PC-3 (cell line): ENCODE measurements around the gene TRMO. TPM values are rescaled to one million over a fixed set of nuclear protein-coding genes. Genes with fewer than 3 reads are reported as not detected.

ENCODE experiments used
- ATAC-seq: fragments of 200-7000 bp; cut with Tn5 transposase; 2 replicates; pipeline ENCODE4 v1.9.1; 2020; ENCODE audit warnings: mild to moderate bottlenecking, moderate library complexity
- BruUV-seq: library from RNA; stranded (reverse); fragments of 400-500 nt; replicated peaks from 2 replicates; lab custom pipeline; 2021; lab: Mats Ljungman, UMichigan
- CTCF ChIA-PET: fragments of 300-600 bp; sonication (Branson Sonifier 250); formaldehyde crosslinking; loops from one replicate; lab custom pipeline; 2022; ENCODE audit warnings: antibody characterized with exemption; lab: Charles Lee
- POLR2A ChIA-PET: fragments of 300-600 bp; sonication (Branson Sonifier 250); formaldehyde crosslinking; loops from one replicate; lab custom pipeline; 2022; ENCODE audit warnings: antibody characterized with exemption; ENCODE audit not compliant: unreplicated experiment; lab: Charles Lee
- DNase-seq: peaks from one replicate; pipeline ENCODE4 v3.0.0-alpha.2; 2015
- H2AFZ ChIP-seq: fragments of 300-600 bp; sonication (generic); 2 replicates; pipeline ENCODE4 v1.6.0; 2016; ENCODE audit warnings: antibody characterized with exemption, low read length
- H3F3A ChIP-seq: fragments of 300-600 bp; sonication (generic); one replicate; pipeline ENCODE4 v1.6.0; 2017; ENCODE audit warnings: antibody characterized with exemption, low read length, control low read depth, mild to moderate bottlenecking; ENCODE audit not compliant: unreplicated experiment
- H3K27ac ChIP-seq: fragments of 300-600 bp; sonication (generic); 2 replicates; pipeline ENCODE4 v1.5.1; 2016; ENCODE audit warnings: mild to moderate bottlenecking, low read length
- H3K27me3 ChIP-seq: fragments of 300-600 bp; sonication (generic); 2 replicates; pipeline ENCODE4 v1.6.1; 2016; ENCODE audit warnings: low read length, mixed read lengths
- H3K36me3 ChIP-seq: fragments of 300-600 bp; sonication (generic); 2 replicates; pipeline ENCODE4 v1.6.1; 2016; ENCODE audit warnings: low read depth, mixed run types, low read length, mixed read lengths
- H3K4me1 ChIP-seq: fragments of 300-600 bp; sonication (generic); 2 replicates; pipeline ENCODE4 v1.5.1; 2016; ENCODE audit warnings: low read length; ENCODE audit not compliant: insufficient read depth
- H3K4me2 ChIP-seq: fragments of 300-600 bp; sonication (generic); 2 replicates; pipeline ENCODE4 v1.6.0; 2016; ENCODE audit warnings: low read length
- H3K4me3 ChIP-seq: fragments of 300-600 bp; sonication (generic); 2 replicates; pipeline ENCODE4 v1.5.1; 2016; ENCODE audit warnings: mild to moderate bottlenecking, low read length, mixed read lengths
- H3K79me2 ChIP-seq: fragments of 300-600 bp; sonication (generic); 2 replicates; pipeline ENCODE4 v1.6.1; 2017; ENCODE audit warnings: low read length, mixed read lengths
- H3K9ac ChIP-seq: fragments of 300-600 bp; sonication (generic); 2 replicates; pipeline ENCODE4 v1.6.0; 2016; ENCODE audit warnings: mild to moderate bottlenecking, low read length
- H3K9me2 ChIP-seq: fragments of 300-600 bp; sonication (generic); replicated peaks from 2 replicates; pipeline ENCODE4 v1.6.1; 2016; ENCODE audit warnings: mixed run types, low read length, mixed read lengths
- H3K9me3 ChIP-seq: fragments of 300-600 bp; sonication (generic); 2 replicates; pipeline ENCODE4 v1.6.1; 2016; ENCODE audit warnings: low read length, mixed read lengths
- H4K20me1 ChIP-seq: fragments of 300-600 bp; sonication (generic); 2 replicates; pipeline ENCODE4 v1.6.1; 2016; ENCODE audit warnings: low read length, mixed read lengths
- EZH2 ChIP-seq: fragments of 300-600 bp; sonication (generic); IDR thresholded peaks from one replicate; pipeline ENCODE4 v1.6.1; 2017; ENCODE audit warnings: antibody characterized with exemption, mild to moderate bottlenecking, low read length; ENCODE audit not compliant: unreplicated experiment
- EZH2phosphoT487 ChIP-seq: fragments of 300-600 bp; sonication (generic); IDR thresholded peaks from 2 replicates; pipeline ENCODE4 v1.6.1; 2018; ENCODE audit warnings: mild to moderate bottlenecking, antibody characterized with exemption, low read length, borderline replicate concordance
- intact Hi-C: fragments of 100-400 bp; cut with micrococcal nuclease; formaldehyde crosslinking; loops from 2 replicates; pipeline ENCODE4 v1.9.0; 2023
- total RNA-seq: library from RNA; depleted of rRNA; stranded (reverse); fragments of >200 nt; gene quantifications from 2 replicates; pipeline ENCODE4 v1.2.3, GENCODE V29; 2014
- TF ChIP-seq, protein P1 (sequence below): fragments of 300-600 bp; sonication (generic); conservative IDR thresholded peaks from 2 replicates; pipeline ENCODE4 v1.5.1; 2017; ENCODE audit warnings: antibody characterized with exemption, low read depth, mild to moderate bottlenecking, low read length

The TRMO gene
- total RNA-seq, 1 experiment from 2014 or later = 14.3 TPM

DNA sequence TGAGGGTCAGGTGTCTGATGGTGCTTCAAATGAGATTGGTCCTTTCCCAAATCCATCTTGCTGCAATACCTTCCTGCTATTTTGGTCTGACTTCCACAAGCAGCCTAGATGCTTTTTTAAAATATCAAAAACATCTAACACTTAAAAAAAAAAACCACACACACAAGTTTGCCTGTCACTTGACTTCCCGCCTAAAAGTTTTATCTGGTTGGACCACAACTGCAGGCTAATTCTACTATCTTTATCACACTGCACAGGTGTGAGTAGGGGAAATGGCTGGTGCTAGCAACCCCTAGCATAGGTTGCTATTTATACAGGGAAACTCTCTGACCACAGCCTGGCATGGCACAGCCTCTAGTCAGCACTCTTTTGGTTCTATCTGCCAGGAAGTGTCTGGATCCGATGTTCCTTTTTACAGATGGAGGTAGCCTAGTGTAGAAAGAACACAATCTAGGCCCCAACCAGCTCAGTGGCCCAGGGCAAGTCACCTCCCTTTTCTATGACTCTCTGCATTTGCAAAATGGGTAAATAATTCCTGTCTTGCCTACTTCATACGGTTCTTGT is 15.9 kb upstream of the TRMO start, which contains the start of gene HEMGN:
HEMGN (minus strand) TSS at position 92 of the 564 bp plus-strand sequence; CDS start at position 56, 36 bp downstream.
- DNase-seq (no peak), ATAC-seq (no peak)
- intact Hi-C loops = no loop called here
- peaks cover 43% of the 10 kb centered on the region for H3K27me3 ChIP-seq
- H3K4me3 ChIP-seq = no peak within 1 kb of the TSS
- TF ChIP-seq EZH2phosphoT487 = no peak
- TF ChIP-seq, protein P1, sequence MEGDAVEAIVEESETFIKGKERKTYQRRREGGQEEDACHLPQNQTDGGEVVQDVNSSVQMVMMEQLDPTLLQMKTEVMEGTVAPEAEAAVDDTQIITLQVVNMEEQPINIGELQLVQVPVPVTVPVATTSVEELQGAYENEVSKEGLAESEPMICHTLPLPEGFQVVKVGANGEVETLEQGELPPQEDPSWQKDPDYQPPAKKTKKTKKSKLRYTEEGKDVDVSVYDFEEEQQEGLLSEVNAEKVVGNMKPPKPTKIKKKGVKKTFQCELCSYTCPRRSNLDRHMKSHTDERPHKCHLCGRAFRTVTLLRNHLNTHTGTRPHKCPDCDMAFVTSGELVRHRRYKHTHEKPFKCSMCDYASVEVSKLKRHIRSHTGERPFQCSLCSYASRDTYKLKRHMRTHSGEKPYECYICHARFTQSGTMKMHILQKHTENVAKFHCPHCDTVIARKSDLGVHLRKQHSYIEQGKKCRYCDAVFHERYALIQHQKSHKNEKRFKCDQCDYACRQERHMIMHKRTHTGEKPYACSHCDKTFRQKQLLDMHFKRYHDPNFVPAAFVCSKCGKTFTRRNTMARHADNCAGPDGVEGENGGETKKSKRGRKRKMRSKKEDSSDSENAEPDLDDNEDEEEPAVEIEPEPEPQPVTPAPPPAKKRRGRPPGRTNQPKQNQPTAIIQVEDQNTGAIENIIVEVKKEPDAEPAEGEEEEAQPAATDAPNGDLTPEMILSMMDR = no peak
- no peak for TF ChIP-seq EZH2
- no peak within 1 kb of the TSS for H3K4me2 ChIP-seq
- no peaks in the 10 kb centered on the region for H3F3A ChIP-seq
- no peak within 1 kb of the TSS for H3K27ac ChIP-seq
- no peak within 1 kb of the TSS for H2AFZ ChIP-seq
- no peaks in the 10 kb centered on the region for H3K4me1 ChIP-seq
- CTCF ChIA-PET = no interaction called here
- no peaks in the 10 kb centered on the region for H3K9me2 ChIP-seq
- no peaks in the 10 kb centered on the region for H3K9me3 ChIP-seq
- POLR2A ChIA-PET = no interaction called here
- BruUV-seq = no TSS peak
- no peaks in the 10 kb centered on the region for H3K79me2 ChIP-seq
- no peaks in the 10 kb centered on the region for H3K36me3 ChIP-seq
- no peak within 1 kb of the TSS for H3K9ac ChIP-seq
- H4K20me1 ChIP-seq = no peaks in the 10 kb centered on the region

DNA sequence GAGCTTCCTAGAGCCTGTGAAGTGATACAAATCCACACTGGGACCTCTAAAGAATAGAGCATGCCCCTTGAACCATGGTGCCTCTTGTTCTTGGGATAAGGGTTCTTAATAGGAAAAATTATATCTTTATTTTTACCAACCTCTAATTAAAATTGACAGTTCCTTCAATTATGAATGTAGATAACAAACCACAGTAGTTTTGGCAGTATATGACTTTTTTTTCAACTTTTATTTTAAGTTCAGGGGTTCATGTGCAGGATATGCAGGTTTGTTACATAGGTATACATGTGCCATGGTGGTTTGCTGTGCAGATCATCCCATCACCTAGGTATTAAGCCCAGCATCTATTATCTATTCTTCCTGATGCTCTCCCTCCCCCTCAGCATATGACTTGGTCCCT is 14.7 kb upstream of the TRMO start:
- ChIA-PET POLR2A (no interaction called here), CTCF (interaction anchor here (0.7 kb wide), 1 partner anchor 10 kb away, joined by 3 read pairs; no protein-coding TSS in a partner anchor)
- H2AFZ ChIP-seq = no peak overlapping the region
- DNase-seq (no peak), ATAC-seq (no peak)
- no peak overlapping the region for H3K9ac ChIP-seq
- H3K9me2 ChIP-seq = no peaks in the 10 kb centered on the region
- BruUV-seq = no TSS peak
- no peaks in the 10 kb centered on the region for H3K79me2 ChIP-seq
- no peak overlapping the region for H3K4me2 ChIP-seq
- H3F3A ChIP-seq = no peaks in the 10 kb centered on the region
- H3K9me3 ChIP-seq = no peaks in the 10 kb centered on the region
- intact Hi-C loops = no loop called here
- H3K36me3 ChIP-seq = no peaks in the 10 kb centered on the region
- TF ChIP-seq, protein P1 = no peak
- TF ChIP-seq EZH2phosphoT487 (no peak), EZH2 (no peak)
- H3K4me3 ChIP-seq = no peak overlapping the region
- no peak overlapping the region for H3K27ac ChIP-seq
- no peaks in the 10 kb centered on the region for H4K20me1 ChIP-seq
- peaks cover 43% of the 10 kb centered on the region for H3K27me3 ChIP-seq
- H3K4me1 ChIP-seq = no peaks in the 10 kb centered on the region

DNA sequence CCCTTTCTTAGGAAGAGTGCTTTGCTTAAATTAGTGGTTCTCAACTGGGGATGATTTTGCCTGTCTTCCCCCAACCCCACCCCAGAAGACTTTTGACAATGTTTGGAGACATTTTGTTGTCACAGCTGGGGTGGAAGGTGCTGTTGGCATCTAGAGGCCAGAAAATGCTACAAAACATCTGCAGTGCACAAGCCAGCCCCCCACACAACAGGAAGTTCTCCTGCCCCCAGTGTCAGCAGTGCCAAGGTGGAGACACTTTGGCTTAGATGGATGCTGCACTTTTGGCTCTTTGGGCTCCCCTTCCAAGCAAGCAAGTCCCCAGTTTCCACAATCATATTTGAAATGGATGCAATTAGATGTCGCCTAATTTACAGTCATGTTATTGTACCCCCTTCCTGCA is 13.0 kb upstream of the TRMO start:
- no peak for DNase-seq
- ATAC-seq = no peak
- no peak overlapping the region for H3K9ac ChIP-seq
- no peak overlapping the region for H3K4me3 ChIP-seq
- no TSS peak for BruUV-seq
- ChIA-PET POLR2A (interaction anchor here (0.6 kb wide), 1 partner anchor 32 kb away, joined by 3 read pairs; no protein-coding TSS in a partner anchor), CTCF (no interaction called here)
- H3K27ac ChIP-seq = no peak overlapping the region
- H4K20me1 ChIP-seq = no peaks in the 10 kb centered on the region
- H3K4me1 ChIP-seq = no peaks in the 10 kb centered on the region
- H3K27me3 ChIP-seq = peaks cover 42% of the 10 kb centered on the region
- no peaks in the 10 kb centered on the region for H3K9me3 ChIP-seq
- no peaks in the 10 kb centered on the region for H3K9me2 ChIP-seq
- intact Hi-C loops = no loop called here
- no peaks in the 10 kb centered on the region for H3F3A ChIP-seq
- no peak overlapping the region for H2AFZ ChIP-seq
- H3K4me2 ChIP-seq = no peak overlapping the region
- H3K36me3 ChIP-seq = no peaks in the 10 kb centered on the region
- H3K79me2 ChIP-seq = no peaks in the 10 kb centered on the region
- TF ChIP-seq EZH2 = no peak
- TF ChIP-seq, protein P1 = no peak
- TF ChIP-seq EZH2phosphoT487 = no peak
